HG02798 (cell line): ENCODE results near the gene SEM1.
"Not testable (repeated sequence)": the region's sequence is repeated elsewhere in the genome, so short reads cannot be mapped to it uniquely, and the experiment has no call there.

ENCODE experiments used
- ATAC-seq: cut with Tn5 transposase; IDR thresholded peaks from one replicate; pipeline ENCODE4 v1.9.1; 2021; ENCODE audit warnings: mild to moderate bottlenecking; ENCODE audit not compliant: unreplicated experiment, poor library complexity

Gene SEM1

GRCh38 chr7:96709381-96710228 is at the start of gene SEM1:
TSS of gene SEM1 (minus strand) at chr7:96709846. CDS start at chr7:96709763, 83 bp downstream.
- peak; percentile 95 for ATAC-seq

GRCh38 chr7:96757880-96758279 is 48.2 kb upstream of the SEM1 start:
- ATAC-seq: not testable (repeated sequence)

- ATAC-seq: no peak
Observed at GRCh38 chr7:96747418-96747940, 37.8 kb upstream of the SEM1 start.

- no peak for ATAC-seq
Observed at GRCh38 chr7:96740130-96740529, 30.5 kb upstream of the SEM1 start.

- ATAC-seq: no peak
Observed at GRCh38 chr7:96739609-96740008, 30.0 kb upstream of the SEM1 start.

- ATAC-seq: no peak
Observed at GRCh38 chr7:96739167-96739566, 29.5 kb upstream of the SEM1 start.

- ATAC-seq: no peak
Observed at GRCh38 chr7:96738705-96739104, 29.1 kb upstream of the SEM1 start.

- no peak for ATAC-seq
Observed at GRCh38 chr7:96737545-96738050, 28.0 kb upstream of the SEM1 start.

- no peak for ATAC-seq
Observed at GRCh38 chr7:96734343-96734742, 24.7 kb upstream of the SEM1 start.

GRCh38 chr7:96729820-96730219 is 20.2 kb upstream of the SEM1 start:
- ATAC-seq: no peak

GRCh38 chr7:96728139-96728538 is 18.5 kb upstream of the SEM1 start:
- no peak for ATAC-seq

- ATAC-seq: no peak
Observed at GRCh38 chr7:96727534-96728088, 18.0 kb upstream of the SEM1 start.

- no peak for ATAC-seq
Observed at GRCh38 chr7:96723622-96724021, 14.0 kb upstream of the SEM1 start.

GRCh38 chr7:96722928-96723327 is 13.3 kb upstream of the SEM1 start:
- ATAC-seq: not testable (repeated sequence)

- no peak for ATAC-seq
Observed at GRCh38 chr7:96720843-96721242, 11.2 kb upstream of the SEM1 start.

- ATAC-seq: no peak
Observed at GRCh38 chr7:96719164-96719563, 9.5 kb upstream of the SEM1 start.

- no peak for ATAC-seq
Observed at GRCh38 chr7:96718107-96719003, 8.7 kb upstream of the SEM1 start.

GRCh38 chr7:96713037-96713436 is 3.4 kb upstream of the SEM1 start:
- no peak for ATAC-seq

GRCh38 chr7:96710544-96710943 is 898 bp upstream of the SEM1 start:
- ATAC-seq: no peak

GRCh38 chr7:96708872-96709271 is 774 bp downstream of the SEM1 start:
- peak; percentile 3 for ATAC-seq
